Measurements from ENCODE around the gene EFEMP1.

DNA sequence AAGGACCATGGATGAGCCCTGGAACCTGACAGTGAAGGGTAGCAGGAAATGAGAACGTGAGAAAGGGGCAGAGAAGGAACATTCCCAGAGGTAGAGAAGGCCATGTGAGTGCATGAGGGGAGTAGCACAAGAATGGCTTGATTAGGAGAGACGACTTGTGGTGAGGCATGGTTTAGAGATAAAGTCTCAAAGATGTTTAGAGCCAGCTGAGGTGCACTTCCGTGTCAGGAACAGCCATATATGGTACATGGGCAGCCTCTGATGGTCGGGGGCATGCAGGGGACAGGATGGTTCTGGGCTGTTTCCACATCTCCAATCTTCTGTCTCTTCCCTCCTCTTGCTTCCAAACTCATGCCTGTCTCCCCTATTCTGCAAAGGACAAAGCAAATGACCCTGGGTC is 28.8 kb upstream of the EFEMP1 start:
- TF ChIP-seq POLR2A (IDR thresholded peaks at IDR 0.05) (no peak), CTCF (IDR thresholded peaks at IDR 0.05) (peak in 1 of 7 experiments; percentile 14)
